ENCODE results near the gene FOXL2.

The FOXL2 gene

DNA sequence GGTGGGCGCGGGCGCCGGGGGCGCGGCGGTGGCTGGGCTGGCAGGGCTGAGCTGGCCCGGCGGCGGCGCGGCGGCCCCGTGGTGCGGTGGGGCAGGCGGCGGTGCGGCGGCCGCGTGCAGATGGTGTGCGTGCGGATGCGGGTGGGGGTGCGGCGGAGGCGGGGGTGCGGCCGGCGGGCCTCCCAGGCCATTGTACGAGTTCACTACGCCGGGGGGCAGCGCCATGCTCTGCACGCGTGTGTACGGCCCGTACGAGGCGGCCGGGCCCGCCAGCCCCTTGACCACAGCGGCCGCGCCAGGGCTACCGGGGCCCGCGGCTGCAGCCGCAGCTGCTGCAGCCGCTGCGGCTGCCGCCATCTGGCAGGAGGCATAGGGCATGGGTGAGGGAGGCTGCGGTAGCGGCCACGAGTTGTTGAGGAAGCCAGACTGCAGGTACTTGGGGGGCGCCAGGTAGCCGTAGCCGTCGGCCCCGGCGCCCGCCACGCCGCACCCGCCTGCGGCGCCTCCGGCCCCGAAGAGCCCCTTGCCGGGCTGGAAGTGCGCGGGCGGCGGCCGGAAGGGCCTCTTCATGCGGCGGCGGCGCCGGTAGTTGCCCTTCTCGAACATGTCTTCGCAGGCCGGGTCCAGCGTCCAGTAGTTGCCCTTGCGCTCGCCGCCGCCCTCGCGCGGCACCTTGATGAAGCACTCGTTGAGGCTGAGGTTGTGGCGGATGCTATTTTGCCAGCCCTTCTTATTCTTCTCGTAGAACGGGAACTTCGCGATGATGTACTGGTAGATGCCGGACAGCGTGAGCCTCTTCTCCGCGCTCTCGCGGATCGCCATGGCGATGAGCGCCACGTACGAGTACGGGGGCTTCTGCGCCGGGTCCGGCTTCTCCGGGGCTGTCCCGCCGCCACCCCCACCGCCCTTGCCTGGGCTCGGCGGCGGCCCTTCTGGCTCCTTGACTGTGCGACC lies 951 bp downstream of the FOXL2 start:
- no peak for DNase-seq (ENCODE audit: low read depth, low spot score)

DNA sequence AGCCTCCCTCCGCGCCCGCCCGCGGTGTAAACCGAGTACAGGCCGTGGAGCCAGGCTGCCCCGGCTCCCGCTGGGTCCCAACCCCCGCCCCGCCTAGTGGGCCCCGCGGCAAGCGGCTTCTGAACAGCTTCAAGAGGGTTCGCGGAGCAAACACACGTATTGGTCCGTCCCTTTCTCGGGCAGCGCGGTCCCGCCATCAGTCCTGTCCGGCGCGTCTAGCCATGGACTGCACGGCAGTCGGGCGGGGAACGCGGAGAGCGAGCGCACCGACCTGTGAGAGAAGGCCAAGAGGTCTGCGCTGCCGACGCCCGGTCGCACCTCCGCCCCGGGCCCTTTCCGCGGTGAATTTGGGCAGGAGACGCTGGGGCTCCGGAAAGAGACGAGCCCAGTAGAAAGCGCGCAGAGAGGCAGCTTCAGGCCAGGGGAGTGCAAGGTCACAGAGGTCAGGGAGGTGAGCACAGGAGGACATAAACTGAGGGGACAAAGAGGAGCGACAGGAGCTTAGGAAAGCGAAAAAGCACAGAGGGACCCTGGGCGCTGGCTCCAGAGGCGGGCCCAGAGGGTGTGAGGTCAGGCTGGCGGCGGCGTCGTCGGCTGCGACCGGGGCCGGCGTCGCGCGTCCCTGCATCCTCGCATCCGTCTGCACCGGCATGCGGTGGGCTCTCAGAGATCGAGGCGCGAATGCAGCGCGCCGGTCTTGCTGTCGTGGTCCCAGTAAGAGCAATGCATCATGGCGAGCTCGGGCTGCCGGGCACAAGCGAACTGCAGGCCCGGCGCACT lies 1.8 kb downstream of the FOXL2 start:
- no peak for DNase-seq (ENCODE audit: low read depth, low spot score)

DNA sequence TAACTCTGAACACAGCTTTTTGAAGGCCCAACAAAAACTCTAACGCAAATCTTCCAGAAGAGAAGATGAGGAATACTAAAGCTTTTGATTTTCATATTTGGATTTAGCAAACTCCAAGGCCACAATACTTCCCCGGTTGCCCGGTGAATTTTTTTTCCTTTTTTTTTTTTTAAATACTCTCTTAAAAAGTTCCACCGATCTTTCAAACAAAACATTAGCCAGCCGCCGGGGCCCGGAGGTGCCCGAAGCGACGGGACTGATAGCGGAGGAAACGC lies 2.3 kb downstream of the FOXL2 start:
- no peak for DNase-seq (ENCODE audit: low read depth, low spot score)

DNA sequence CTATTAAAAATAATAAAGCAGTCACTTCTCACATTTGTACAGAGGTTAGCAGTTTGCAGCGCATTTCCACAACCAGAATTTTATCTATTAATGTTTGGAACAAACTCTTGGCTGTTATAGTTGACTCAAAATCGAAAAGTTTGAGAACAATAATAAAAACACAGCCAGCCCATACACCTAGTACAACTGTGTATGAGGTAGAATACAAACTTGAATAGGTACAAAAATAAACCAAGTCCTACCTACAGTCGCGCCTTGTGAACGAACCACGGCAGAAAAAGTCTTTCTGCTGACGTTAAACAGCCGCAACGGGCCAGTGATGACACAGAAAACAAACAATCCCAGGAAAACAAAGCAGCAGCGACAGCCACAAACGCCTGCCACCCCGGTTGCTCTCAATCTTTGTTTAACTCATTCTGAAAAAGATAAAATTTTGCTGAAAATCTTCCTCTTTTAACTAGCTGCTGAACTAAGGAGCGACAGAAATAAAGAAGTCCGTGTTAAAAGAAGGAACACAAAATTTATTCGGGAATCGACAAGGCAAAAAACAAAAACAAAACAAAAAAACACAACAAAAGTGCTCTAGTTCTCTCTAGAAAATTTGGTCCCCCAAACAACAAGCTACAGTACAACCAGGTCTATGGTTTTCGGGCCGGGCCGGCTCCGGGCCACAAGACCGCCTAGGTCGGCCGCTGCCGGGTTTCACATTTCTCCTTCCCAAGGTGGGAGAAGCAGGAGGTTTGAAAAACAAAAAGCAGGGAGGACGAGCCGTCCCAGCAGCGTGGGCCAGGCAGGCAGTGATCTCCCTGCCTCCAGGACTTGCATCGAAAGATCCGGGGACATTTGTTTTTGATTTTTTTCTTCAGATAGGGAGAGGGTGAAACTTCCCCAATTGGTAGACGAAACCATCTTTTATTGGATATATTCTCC lies 2.9 kb downstream of the FOXL2 start:
- no peak for DNase-seq (ENCODE audit: low read depth, low spot score)

DNA sequence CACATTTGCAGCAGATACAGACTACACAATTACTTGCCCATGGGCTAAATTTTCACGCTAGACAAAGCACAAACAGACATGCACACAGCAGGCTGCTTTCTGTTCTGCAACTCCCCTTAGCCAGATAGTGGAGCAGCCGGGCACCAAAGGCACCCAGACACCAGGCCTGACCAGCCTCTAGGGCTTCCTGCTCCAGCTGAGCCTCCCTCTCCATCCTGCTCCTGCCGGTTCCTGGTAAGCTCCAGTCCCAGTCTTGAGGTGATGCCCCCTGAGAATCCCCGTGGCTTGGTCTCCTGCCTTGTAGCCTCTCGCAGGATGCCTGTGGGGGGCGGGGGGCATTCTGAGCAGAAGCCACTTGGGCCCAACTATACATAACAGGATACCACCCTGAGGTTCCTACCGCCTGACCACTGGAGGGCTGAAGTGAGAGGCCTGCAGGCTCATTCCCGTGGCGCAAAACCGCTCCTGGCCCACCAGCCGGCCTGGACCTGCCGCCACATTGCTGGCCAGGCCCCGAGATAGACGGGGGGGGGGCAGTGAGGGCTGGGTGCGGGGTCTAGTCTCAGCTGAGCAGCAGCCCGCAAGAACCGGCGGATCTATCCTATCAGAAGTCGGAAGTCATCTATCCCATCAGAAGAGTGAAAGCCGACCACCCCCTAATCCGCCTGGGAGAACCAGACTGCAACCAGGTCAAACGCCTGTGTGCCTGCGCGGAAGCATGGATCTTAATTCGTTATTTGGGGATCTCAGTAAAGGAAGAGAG lies 3.9 kb downstream of the FOXL2 start:
- DNase-seq (ENCODE audit: low read depth, low spot score) = no peak

DNA sequence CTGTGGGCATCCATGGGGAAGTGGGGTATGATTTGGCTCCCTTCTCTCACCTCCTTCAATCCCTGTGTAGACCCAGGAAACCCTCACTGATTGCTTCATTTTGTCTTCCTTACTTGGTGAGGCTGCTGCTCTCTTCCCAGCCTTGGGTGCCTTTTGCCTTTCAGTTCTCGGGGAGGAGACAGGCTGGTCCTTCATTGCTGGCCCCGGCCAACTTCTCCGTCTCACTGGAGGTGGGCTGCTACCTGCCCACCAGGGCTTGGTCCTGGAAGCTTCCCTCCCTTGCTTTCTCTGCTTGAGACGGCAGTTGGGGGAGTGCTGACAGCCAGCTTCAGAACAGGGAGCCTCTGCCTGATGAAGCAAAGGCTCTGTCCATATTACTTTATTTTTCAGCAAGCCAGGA lies 4.7 kb downstream of the FOXL2 start:
- no peak for DNase-seq (ENCODE audit: low read depth, low spot score)

DNA sequence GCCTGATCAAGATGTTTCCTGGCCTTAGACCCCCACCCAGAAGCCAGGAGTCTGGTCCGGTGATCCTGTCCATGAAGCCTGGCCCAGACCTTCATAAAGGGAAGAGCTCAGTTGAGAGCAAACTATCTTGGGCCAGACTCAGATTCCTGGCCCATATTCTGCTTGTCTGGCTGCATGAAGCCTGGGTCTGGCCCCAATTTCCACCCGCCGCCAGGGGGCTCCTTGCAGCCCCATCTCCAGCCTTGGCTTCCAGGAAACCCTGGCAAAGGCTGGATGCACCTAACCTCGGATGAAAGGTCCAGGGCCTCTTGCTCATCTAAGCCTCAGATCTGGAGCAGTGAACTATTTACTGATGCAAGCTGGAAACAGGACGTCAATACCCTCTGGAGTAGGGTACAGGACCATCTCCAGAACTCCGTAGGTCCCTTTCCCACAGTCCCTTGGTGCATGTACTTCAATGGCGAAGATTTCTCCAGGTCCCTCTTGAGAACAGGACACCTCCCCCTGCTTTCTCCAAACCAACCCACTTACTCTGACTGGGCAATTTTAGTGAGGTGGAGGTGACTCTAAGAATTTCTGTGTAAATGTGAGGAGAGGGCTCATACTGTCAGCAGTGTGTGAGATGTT lies 5.6 kb downstream of the FOXL2 start:
- no peak for DNase-seq (ENCODE audit: low read depth, low spot score)

DNA sequence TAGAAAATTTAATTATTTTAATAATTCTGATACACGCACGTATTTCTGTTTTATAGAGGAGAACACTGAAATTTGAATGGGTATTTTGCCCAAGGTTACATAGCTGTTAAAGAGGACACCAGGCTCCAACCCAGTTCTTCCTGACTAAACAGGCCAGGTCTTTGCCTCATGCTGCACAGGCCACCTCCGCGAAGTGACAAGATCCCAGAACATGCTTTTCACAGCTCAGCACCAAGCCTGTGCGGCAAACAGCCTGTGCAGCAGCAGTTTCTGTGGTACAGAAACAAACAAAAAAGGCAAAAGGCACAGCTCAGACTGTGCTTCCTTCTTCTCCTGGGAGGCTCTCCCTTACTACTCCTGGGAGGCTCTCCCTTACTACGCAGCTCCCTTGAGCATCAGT lies 6.5 kb downstream of the FOXL2 start:
- DNase-seq (ENCODE audit: low read depth, low spot score) = no peak

DNA sequence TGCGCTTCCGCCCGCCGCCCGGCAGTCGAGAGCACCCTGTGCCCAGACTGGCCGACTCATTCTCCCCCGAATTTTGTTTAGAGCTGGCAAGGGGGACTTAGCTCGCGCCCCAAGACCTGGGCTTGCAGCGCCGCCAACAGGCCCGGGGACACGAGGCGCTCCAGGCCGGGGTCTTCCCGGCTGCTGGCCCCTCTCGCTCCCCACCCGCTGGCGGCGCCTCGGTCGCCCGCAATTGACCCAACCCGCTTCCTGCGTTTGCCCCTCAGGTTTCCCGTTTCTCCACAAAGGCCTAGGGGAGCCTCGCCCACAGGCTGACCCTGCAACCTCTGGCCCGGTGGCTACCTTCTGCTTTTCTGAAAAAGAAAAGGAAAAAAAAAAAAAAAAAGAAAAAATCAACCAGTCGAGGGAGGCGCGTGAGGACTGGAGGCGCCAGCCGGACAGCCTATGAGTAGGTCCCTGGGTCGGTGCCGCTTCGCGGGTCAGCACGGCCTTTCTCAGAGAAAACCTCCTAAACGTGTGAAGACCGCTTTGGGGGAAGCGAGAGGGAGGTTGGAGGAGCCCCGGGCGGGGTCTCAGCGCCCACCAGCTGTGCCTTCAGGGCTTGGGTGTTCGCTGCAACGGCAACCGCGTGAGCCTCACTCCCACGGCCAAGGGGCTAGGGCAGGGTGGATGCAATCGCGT lies 7.2 kb downstream of the FOXL2 start:
- no peak for DNase-seq (ENCODE audit: low read depth, low spot score)

DNA sequence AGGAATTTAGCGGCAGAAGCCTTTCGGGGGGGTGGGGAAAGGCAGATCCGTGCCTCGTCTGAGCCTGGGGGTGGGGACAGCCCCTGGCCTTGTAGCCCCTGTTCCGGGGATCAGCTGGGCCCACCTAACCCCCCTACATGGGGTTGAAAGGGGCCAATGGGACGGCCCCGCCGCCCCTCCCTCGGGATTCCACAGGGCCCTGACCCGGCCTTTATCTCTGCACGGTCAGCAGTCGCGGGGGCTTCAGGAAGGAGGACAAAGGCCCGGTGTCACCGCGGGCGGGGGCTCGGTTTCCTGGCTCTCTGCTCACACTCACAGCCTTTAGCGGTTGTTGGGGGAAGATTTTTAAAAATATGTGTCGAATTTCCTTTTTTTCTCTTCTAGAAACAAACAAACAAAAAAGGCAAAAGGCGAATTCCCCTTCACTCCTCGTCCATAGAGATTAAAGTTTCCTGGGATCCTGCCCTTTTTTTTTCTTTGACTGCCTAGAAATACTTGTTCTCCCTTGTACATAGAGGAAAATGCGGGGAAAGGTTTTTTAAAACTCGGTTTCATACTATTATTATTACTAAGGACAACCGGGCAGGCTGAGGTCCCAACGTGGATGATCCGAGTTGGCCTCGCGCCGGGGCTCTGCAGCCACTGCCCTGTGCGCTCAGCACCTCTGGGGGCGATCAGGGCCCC lies 7.9 kb downstream of the FOXL2 start:
- DNase-seq (ENCODE audit: low read depth, low spot score) = no peak

DNA sequence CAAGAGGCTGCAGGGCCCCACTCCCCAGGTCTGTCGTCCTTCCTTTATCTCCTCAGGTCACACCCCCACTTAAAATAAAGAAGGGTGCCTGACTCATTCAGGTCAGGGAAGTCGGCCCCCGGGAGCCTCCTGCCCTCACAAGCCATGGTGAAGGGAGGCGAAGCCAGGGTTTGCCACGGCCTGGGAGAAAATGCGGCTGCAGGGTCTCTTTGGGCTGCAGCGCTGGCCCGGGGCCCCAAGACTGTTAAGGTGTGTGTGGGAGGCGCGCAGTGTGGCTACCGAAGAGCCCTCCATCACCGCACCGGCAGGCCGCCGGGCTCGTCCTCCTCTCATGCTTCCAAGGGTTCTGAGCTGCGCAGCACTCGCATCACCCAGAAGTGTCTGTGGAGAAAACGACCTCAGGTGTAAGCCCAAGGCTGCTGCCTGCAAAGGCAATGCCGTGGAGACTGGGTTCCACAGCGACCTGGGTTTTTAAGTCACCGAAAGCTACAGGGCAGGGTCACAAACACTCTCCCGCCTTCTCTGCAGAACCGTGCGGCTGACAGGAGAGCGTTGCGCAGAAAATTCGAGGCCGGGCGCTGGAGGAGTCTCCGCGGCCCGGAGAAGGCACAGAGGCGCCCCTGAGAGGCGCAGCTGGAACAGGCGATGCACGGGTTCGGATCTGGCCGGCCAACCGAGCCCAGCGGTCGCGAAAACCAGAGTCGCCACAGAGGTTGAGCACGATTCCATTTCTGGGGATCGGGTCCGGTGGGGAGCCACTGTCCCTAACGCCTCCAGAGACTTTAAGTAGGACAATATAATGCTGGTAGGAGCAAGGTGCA lies 8.7 kb downstream of the FOXL2 start:
- DNase-seq (ENCODE audit: low read depth, low spot score) = no peak

DNA sequence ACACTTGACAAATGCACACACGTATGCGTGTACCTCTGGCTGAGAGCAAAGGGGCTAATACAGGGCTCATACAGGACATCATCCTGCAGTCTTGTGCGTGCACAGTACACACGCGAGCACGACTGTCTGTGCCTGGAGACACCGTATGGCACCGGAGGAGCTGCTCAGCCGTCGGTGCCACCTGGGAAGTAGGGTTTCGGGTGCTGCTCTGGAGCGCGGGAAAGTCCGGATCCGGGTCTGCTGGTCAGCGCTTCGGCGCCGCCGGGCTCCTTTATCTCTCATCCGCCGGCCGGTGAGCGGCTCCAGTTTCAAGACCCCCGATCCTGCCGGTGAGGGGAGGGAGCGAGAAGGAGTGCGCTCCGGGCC lies 9.3 kb downstream of the FOXL2 start:
- DNase-seq (ENCODE audit: low read depth, low spot score) = no peak

DNA sequence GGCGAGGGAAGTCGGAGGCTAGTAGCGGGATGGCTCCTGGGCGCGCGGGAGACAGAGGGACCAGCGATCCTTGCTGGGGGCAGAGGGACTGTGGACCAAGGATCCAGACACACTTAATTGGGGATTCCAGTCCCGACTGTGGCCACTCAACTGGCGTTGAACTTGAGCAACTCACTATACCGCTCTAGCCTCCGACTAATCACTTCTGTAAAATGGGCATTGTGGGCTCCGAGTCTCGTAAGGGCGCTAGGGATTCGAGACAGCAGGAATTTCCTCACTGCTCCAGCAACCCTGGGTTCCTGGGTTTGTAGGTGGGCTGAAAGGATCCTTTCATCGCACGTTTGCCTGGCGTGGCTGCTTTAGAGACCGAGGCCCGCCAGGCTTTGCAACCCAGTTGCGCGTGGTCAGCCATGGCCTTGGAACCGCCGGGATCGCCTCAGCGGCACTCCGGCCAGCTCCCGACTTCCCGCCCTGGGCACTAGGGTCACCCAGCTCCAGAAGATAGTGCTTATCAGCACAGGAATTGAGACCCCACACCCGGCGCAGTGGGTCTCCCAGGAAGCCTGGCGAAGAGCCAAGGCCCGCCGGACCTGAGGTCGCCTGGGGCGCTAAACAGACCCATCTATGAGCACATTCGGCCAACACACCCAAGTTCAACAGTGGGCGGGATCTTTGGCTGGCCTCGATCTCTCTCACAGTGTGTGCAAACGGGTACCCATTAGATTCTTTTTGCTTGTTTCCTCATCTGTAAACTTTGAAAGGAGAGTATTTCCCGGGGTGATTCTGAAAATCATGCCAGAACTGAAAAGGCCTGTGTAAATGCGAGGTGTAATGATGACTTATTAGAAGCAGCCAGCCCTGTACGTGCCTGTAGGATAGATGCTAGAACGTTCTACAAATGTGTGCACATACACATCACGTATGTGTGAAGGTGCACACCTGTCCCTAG lies 9.9 kb downstream of the FOXL2 start:
- no peak for DNase-seq (ENCODE audit: low read depth, low spot score)

DNA sequence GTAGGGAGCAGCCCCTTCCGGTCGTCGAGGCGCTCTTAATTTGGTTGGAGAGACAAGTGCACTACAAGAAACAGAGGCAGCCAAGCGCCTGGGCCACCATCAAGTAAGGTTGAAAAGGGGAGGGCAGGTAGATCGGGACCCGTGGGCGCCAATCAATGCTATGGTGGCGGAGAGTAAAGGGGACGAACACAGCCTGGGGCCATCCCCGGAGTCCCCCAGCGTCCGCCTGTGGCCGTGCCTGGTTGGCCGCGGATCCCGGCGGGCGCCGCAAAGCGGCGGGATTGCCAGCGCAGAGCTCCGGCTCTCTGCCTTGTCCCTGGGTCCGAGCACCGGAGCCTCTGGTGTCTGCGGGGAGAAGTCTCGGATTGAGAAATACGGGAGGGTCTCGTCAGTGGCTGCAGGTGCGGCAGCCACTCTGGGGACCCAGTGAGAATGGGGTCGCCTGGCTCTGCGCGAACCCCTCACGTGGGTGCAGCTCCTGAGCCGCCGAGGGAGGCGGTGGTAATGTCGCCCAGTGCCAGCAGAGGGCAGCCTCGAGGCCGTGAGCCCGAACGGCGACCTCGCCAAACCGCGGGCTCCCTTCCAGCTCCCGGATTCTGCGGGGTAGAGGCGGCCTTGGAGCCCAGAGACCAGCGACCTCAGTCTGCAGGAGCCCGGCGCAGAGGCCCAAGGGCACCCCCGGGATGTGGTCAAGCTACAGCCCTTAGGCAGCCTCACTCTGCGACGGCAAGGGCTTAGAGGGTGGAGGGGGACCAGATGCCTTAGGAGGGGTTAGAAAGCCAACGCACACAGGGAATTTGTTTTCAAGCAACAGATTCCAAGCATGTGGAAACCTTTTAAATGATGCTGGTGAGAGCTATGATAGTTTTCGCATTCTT lies 10.8 kb downstream of the FOXL2 start:
- DNase-seq (ENCODE audit: low read depth, low spot score) = no peak

DNA sequence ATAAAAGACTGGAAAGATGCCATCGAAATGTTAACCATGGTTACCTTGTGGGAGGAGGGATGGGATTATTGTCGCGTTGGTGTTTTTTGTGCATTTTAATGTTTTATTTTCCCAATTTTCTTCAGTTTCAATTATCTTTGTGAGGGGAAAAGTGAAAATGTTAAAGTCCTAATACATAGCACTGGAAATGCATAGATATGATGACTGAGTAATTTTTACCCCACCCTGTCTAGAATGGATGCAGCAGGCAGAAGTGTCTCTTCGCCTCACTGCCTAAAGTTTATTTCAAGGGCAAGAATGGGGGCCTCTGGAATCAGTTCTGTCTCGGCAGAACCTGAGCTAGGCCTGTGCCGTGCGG lies 11.5 kb downstream of the FOXL2 start:
- no peak for DNase-seq (ENCODE audit: low read depth, low spot score)

DNA sequence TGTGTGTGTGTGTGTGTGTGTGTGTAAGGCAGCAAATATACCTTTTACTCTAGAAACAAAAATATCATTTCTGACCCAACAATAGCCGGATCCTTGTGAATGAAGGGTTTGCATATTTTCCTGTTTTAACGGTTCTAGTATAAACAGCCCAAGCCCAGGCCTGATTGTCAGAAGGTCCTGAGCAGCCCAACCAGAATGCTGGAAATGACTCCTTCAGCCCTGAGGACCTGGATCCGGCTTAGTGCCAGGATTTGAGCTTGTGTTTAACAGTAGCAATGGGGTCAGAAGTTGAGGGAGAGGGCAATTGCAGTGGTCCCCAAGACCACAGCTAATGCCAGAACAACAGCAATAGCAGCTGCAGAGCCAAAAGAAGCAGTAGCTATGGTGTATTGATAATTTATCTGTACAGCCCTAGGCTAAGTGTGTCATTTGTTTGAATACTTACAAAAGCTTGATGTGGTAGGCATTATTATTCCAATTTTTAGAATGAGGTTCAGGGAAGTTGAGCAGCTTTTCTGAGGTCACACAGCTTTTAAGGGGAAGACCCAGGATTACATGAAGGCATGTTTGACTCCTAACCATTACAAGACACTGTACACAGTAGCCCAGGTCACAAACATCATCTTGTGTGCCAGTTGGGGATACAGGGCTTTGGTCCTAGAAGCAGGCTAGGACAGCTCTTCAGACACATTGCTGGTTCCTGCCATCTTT lies 12.8 kb downstream of the FOXL2 start:
- no peak for DNase-seq (ENCODE audit: low read depth, low spot score)
